Activated CD4-positive, alpha-beta T cell treated with anti-CD3 and anti-CD28 coated beads for 1 hour (primary cell): ENCODE data around the gene PLEKHH1.
A peak's percentile ranks its signal among the peaks of the same experiment; 100 is the strongest.
"Not testable (repeated sequence)": the region's sequence is repeated elsewhere in the genome, so short reads cannot be mapped to it uniquely, and the experiment has no call there.

Source experiments
- DNase-seq: peaks from one replicate; pipeline ENCODE4 v3.0.0-alpha.2; 2020

PLEKHH1 gene

GRCh38 chr14:67584978-67585377, 51.9 kb downstream of the PLEKHH1 start:
- DNase-seq, result no peak

DNA sequence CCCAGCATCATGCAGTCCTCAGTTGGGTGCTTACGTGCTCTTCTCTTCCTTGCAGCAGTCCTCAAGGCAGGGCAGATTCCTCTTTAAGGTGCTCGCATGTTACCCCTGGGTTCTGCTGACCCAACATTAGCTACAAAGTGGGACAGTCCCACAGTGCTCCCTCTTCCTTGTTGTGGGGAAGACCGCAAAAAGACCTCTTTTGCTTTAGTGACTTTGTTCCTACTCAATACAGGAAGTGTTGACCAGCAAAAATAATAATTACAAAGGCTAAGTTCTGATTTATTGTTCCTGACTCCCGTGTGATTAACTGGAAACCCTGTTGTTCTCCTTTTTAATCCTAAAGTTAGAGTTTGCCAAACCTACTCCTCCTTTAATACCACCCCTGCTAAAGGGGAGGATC, 53.3 kb downstream of the PLEKHH1 start:
- no peak for DNase-seq

- no peak for DNase-seq
Observed at GRCh38 chr14:67589204-67589770, 56.2 kb downstream of the PLEKHH1 start.

- not testable (repeated sequence) for DNase-seq
Observed at GRCh38 chr14:67593650-67594049, 60.6 kb downstream of the PLEKHH1 start.

DNA sequence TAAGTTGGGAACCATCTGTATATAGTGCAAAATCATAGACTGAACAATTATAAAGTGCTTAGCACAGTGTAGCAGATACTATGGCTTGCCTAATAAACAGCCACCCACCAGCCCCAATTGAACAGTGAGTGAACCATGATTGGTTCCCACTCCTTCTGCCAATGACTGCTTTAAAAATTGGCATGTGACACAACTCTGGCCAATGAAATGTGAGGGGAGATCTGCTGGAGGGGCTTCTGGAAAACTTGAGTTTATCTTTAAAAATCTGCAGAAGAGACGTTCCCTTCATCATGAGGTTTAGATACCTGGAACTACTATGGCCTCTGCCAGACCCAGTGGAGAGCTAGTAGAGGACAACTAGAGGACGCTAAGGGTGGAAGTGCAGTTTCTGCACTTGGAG, 62.3 kb downstream of the PLEKHH1 start:
- no peak for DNase-seq

DNA sequence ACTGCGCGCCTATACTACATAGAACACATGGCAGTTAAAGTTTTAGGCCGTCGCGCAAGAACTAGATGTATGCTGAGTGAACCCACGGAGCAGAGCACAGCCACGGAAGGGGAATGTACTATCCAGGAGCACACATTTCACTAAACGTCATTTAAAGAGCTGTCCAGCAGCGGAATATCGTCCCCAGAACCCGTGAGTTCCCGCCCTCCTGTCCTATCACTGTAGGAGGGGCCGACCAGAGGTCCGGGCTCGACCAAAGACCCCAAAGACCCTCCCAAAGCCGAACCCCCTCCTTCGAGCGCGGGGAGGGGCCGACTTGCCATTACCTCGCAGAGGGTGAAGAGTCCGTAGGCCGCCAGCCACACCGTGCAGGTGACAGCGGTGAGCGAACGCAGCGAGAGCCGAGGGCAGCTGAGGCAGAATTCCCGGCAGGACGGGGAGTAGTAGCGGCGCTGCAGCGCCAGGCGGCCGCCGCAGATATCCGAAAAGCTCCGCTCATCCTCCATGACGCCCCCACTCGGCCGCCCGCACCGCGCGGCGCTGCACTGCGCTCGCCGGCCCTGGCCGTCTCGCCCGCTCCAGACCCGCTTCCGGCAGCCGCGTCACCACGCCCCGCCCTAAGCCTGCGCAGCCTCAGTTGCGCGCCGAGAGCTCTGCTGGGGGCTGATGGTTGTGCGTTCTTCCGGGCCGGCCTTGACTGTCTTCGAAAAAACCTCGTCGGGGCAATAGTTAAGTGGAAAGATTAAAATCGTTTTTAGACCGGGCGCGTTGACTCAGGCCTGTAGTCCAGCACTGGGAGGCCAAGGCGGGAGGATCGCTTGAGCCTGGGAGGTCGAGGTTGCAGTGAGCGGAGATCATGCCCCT, 66.8 kb downstream of the PLEKHH1 start, which contains the start of gene PIGH:
Gene PIGH (minus strand): TSS at position 571 of the 864 bp plus-strand sequence. CDS start 65 bp downstream, at position 506.
- DNase-seq, result peak; percentile 90

DNA sequence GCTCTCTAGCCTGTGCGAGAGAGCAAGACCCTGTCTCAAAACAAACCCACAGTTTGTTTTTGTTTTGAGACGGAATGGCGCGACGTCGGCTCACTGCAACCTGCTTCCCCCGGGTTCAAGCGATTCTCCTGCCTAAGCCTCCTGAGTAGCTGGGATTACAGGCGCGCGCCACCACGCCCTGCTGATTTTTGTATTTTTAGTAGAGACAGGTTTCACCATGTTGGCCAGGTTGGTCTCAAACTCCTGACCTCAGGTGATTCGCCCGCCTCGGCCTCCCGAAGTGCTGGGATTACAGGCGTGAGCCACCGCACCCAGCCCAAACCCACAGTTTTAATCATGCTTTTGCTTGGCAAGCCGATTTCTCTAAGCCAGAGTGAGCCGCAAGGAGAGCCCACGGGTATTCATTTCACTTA, 67.5 kb downstream of the PLEKHH1 start:
- DNase-seq, result not testable (repeated sequence)

DNA sequence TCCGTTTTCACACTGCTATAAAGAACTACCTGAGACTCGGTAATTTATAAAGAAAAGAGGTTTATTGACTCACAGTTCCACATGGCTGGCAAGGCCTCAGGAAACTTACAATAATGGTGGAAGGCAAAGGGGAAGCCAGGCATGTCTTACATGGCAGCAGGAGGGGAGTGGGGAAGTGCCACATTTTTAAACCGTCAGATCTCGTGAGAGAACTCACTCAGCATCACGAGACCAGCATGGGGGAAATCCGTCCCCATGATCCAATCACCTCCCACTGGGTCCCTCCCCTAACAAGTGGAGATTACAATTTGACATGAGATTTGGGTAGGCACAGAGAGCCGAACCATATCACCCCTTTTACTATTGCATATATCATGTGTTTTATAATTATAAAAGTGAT, 69.0 kb downstream of the PLEKHH1 start:
- no peak for DNase-seq

GRCh38 chr14:67602995-67603545, 70.0 kb downstream of the PLEKHH1 start:
- no peak for DNase-seq

- no peak for DNase-seq
Observed at GRCh38 chr14:67607646-67608045, 74.6 kb downstream of the PLEKHH1 start.

GRCh38 chr14:67609642-67610310, 76.7 kb downstream of the PLEKHH1 start:
- DNase-seq, result no peak

- no peak for DNase-seq
Observed at GRCh38 chr14:67610491-67610890, 77.4 kb downstream of the PLEKHH1 start.

GRCh38 chr14:67618617-67619063, 85.5 kb downstream of the PLEKHH1 start:
- no peak for DNase-seq

GRCh38 chr14:67619446-67620216, 86.5 kb downstream of the PLEKHH1 start, which contains the start of gene ARG2:
ARG2 (plus strand) TSS chr14:67619920; CDS start chr14:67619978, 58 bp downstream.
- DNase-seq, result peak; percentile 95

DNA sequence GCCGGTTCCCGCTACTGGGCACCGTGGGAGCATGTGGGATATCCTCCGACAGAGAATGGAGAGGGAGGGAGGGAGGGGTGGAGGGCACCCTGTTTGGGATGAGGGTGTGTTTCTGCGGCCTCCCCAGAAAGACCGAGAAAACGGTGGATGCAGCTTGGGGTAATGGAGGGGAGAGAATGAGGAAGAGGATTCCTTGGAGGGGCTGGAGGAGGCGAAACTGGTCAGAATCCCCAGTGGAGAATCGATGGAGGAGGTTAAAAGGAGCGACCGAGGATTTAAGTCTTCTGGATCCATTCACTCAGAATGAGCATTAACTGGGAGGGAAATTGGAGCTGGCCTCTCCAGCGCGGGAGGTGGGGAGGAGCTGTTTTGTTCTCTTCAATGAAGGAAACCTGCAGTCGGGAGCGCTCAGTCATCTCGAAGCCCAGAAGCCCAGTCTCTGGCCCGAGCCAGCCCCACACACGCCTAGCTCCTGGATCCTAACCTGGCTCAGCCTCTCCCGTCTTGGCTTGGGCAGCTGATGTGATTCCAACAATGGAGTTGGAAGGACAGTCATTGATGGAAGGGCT, 87.2 kb downstream of the PLEKHH1 start:
- no peak for DNase-seq

DNA sequence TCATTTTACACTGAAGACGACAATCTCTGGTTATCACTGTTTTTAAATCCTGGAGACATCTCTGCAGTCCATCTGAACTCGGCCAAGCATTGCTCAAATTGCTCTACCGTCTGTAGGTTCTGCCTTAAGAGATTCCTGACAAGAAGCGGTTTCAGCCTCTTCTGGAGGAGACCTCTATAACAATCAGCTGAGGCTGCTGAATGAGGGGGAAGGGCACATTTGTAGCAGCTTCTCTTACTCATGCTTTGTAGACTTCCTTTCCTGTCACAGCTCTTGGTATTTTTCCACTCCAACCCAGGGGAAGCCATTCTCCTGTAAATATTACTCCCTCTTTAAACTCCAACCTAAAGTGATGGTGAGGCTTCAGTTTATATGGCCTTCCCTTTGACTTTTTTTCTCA, 89.6 kb downstream of the PLEKHH1 start:
- no peak for DNase-seq

DNA sequence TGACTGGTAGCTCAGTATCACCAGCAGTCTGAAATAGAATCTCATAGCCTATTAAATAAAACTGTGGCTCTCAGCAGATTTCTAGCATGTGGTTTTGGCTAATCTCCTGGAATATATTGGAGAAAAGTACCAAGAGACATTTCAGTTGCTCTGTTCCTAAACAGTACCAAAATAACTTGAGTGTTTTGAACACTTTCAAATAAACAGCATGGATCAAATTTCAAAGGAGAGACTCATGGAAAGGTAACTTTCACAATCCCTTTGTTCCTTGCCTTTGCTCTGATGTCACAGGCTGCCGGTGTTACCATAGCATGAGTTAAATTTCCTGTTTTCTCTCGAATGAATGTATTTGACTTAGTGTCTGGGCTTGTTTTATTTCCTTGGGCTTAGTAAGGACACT, 90.0 kb downstream of the PLEKHH1 start:
- DNase-seq, result no peak

GRCh38 chr14:67626131-67626530, 93.0 kb downstream of the PLEKHH1 start:
- not testable (repeated sequence) for DNase-seq

DNA sequence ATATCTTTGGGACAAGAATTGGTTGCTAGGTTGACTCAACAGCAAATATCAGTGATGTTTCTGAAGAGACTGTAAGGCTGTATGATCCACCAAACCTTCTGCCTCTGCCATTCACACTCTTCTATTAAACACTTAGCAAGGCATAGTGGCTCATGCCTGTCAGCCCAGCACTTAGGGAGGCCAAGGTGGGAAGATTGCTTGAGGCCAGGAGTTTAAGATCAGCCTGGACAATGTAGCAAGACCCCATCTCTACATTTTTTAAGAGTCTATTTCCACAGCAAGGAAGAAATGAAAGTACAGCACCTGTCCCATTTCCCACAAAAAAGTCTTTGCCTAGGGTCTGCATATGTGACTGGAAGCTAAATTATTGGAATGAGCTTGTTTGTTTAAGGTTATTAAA, 94.4 kb downstream of the PLEKHH1 start:
- no peak for DNase-seq

GRCh38 chr14:67630186-67630585, 97.1 kb downstream of the PLEKHH1 start:
- DNase-seq, result no peak

- no peak for DNase-seq
Observed at GRCh38 chr14:67630938-67631337, 97.8 kb downstream of the PLEKHH1 start.
